RKO (cell line): ENCODE results near the gene HBA1.
"Not testable (repeated sequence)": the region's sequence is repeated elsewhere in the genome, so short reads cannot be mapped to it uniquely, and the experiment has no call there.

Experiments
- DNase-seq: peaks from one replicate; pipeline ENCODE4 v3.0.0-alpha.2; 2016; ENCODE audit warnings: low spot score

Gene HBA1

GRCh38 chr16:203246-203645 lies 26.8 kb downstream of the HBA1 start:
- no peak for DNase-seq

GRCh38 chr16:204046-204445 lies 27.6 kb downstream of the HBA1 start:
- DNase-seq, result not testable (repeated sequence)

- not testable (repeated sequence) for DNase-seq
Observed at GRCh38 chr16:209359-209758, 32.9 kb downstream of the HBA1 start.

GRCh38 chr16:211631-212180 lies 35.2 kb downstream of the HBA1 start:
- not testable (repeated sequence) for DNase-seq

GRCh38 chr16:212999-213398 lies 36.5 kb downstream of the HBA1 start:
- DNase-seq, result no peak

- no peak for DNase-seq
Observed at GRCh38 chr16:220021-220420, 43.5 kb downstream of the HBA1 start.
